GM12878 (cell line): ENCODE results near the gene SLC12A7. TPM values are rescaled to one million over a fixed set of nuclear protein-coding genes. Genes with fewer than 3 reads are reported as not detected.

Experiments used
- ATAC-seq: fragments of 200-7000 bp; cut with Tn5 transposase; 3 replicates; pipeline ENCODE4 v1.9.1; 2020; ENCODE audit warnings: mild to moderate bottlenecking, moderate library complexity
- BruUV-seq: library from RNA; stranded (reverse); fragments of 400-500 nt; replicated peaks from 2 replicates; lab custom pipeline; 2021; lab: Mats Ljungman, UMichigan
- CTCF ChIA-PET: fragments of 300-600 bp; sonication (Branson Sonifier 250); formaldehyde crosslinking; extraction: SDS; loops from one replicate; lab custom pipeline; 2021; ENCODE audit warnings: inconsistent platforms; lab: Yijun Ruan, JAX
- POLR2A ChIA-PET: fragments of 350-600 bp; formaldehyde crosslinking; extraction: SDS; loops from one replicate; lab custom pipeline; 2021; ENCODE audit warnings: inconsistent platforms; lab: Charles Lee
- RAD21 ChIA-PET: fragments of 300-600 bp; sonication (Branson Sonifier 250); formaldehyde crosslinking; loops from one replicate; lab custom pipeline; 2023; ENCODE audit warnings: antibody characterized with exemption; ENCODE audit not compliant: unreplicated experiment; lab: Charles Lee
- SMC1A ChIA-PET: fragments of 300-600 bp; sonication (Branson Sonifier 250); formaldehyde crosslinking; loops from one replicate; lab custom pipeline; 2023; ENCODE audit not compliant: unreplicated experiment, uncharacterized antibody; lab: Charles Lee
- DNase-seq: peaks from one replicate; pipeline ENCODE4 v3.0.0-alpha.2; 2011; ENCODE audit warnings: low read depth, low spot score
- FAIRE-seq: peaks from 3 replicates; lab custom pipeline; 2011; peaks lifted over from hg19 to GRCh38; lab: Jason Lieb, UNC
- H2AFZ ChIP-seq: 2 replicates; pipeline ENCODE4 v1.6.0; 2011; ENCODE audit warnings: low read depth, low read length, control low read depth; ENCODE audit not compliant: control insufficient read depth
- H3K27ac ChIP-seq: 2 replicates; pipeline ENCODE4 v1.5.1; 2011; ENCODE audit warnings: control low read depth; ENCODE audit not compliant: control insufficient read depth, insufficient read depth
- H3K27me3 ChIP-seq, 2 experiments: replicated peaks in 1 of 2; 2 replicates each; pipeline versions ENCODE4 v1.6.0 to v1.6.1; 2011; ENCODE audit warnings: low read length in 1 of 2; ENCODE audit not compliant: control insufficient read depth in 2 of 2, insufficient read depth in 2 of 2
- H3K36me3 ChIP-seq, 2 experiments: 2 replicates each; pipeline ENCODE4 v1.5.1; 2011; ENCODE audit warnings: low read length in 1 of 2; ENCODE audit not compliant: control insufficient read depth in 2 of 2, insufficient read depth in 2 of 2
- H3K4me1 ChIP-seq: 2 replicates; pipeline ENCODE4 v1.6.1; 2011; ENCODE audit warnings: mild to moderate bottlenecking, low read length, moderate library complexity, mixed read lengths; ENCODE audit not compliant: control insufficient read depth, insufficient read depth
- H3K4me2 ChIP-seq: 2 replicates; pipeline ENCODE4 v1.6.0; 2011; ENCODE audit warnings: control low read depth; ENCODE audit not compliant: control insufficient read depth, insufficient read depth
- H3K4me3 ChIP-seq: fragments of 200-600 bp; sonication (generic); 2 replicates; pipeline ENCODE4 v1.5.1; 2016
- H3K79me2 ChIP-seq: 2 replicates; pipeline ENCODE4 v1.6.0; 2011; ENCODE audit warnings: low read length; ENCODE audit not compliant: control insufficient read depth, insufficient read depth
- H3K9ac ChIP-seq: 2 replicates; pipeline ENCODE4 v1.8.0; 2011; ENCODE audit warnings: low read length, control low read depth, mixed read lengths; ENCODE audit not compliant: control insufficient read depth, insufficient read depth
- H3K9me3 ChIP-seq: replicated peaks from 3 replicates; pipeline ENCODE4 v1.5.1; 2011; ENCODE audit warnings: mild to moderate bottlenecking, low read length; ENCODE audit not compliant: control insufficient read depth, insufficient read depth
- H4K20me1 ChIP-seq: 2 replicates; pipeline ENCODE4 v1.6.0; 2011; ENCODE audit not compliant: control insufficient read depth, insufficient read depth
- BCL11A ChIP-seq: IDR thresholded peaks from 2 replicates; pipeline ENCODE4 v1.6.1; 2011; ENCODE audit warnings: low read depth, low read length
- BMI1 ChIP-seq: fragments of 450-650 bp; IDR thresholded peaks from 2 replicates; pipeline ENCODE4 v1.6.1; 2016; ENCODE audit warnings: mild to moderate bottlenecking, moderate library complexity, borderline replicate concordance
- EGR1 ChIP-seq, 2 experiments: IDR thresholded peaks; 1 replicate in 1 of 2; 2 replicates in 1 of 2; pipeline ENCODE4 v1.6.1; 2011 to 2012; ENCODE audit warnings: low read depth in 2 of 2, low read length in 2 of 2, borderline replicate concordance in 1 of 2, mild to moderate bottlenecking in 1 of 2, moderate library complexity in 1 of 2
- ETV6 ChIP-seq, 2 experiments: fragments of 450-650 bp in 1 of 2; IDR thresholded peaks in 1 of 2; conservative IDR thresholded peaks in 1 of 2; 2 replicates each; pipeline ENCODE4 v1.6.1; 2014; ENCODE audit warnings: antibody characterized with exemption in 1 of 2, borderline replicate concordance in 1 of 2, low read depth in 1 of 2, mild to moderate bottlenecking in 1 of 2, moderate library complexity in 1 of 2
- HDAC6 ChIP-seq: fragments of 200-600 bp; sonication (generic); IDR thresholded peaks from one replicate; pipeline ENCODE4 v1.8.0; 2017; ENCODE audit warnings: antibody characterized with exemption; ENCODE audit not compliant: unreplicated experiment
- JUND ChIP-seq: IDR thresholded peaks from 2 replicates; pipeline ENCODE4 v1.6.1; 2012; ENCODE audit warnings: low read depth, mild to moderate bottlenecking, low read length, improper control_type of control experiment, moderate library complexity
- MXI1 ChIP-seq: fragments of 150-350 bp; IDR thresholded peaks from 2 replicates; pipeline ENCODE4 v1.6.1; 2011; ENCODE audit warnings: low read depth, mild to moderate bottlenecking, inconsistent platforms, low read length, improper control_type of control experiment
- NFYA ChIP-seq: IDR thresholded peaks from 2 replicates; pipeline ENCODE4 v1.6.1; 2011; ENCODE audit warnings: low read depth, mild to moderate bottlenecking, low read length, improper control_type of control experiment, borderline replicate concordance
- PAX8 ChIP-seq: fragments of 450-650 bp; IDR thresholded peaks from 2 replicates; pipeline ENCODE4 v1.6.1; 2017; ENCODE audit warnings: mild to moderate bottlenecking, moderate library complexity
- RB1 ChIP-seq: fragments of 450-650 bp; formaldehyde crosslinking; IDR thresholded peaks from 2 replicates; pipeline ENCODE4 v1.6.1; 2017; ENCODE audit warnings: mild to moderate bottlenecking, borderline replicate concordance
- RUNX3 ChIP-seq: IDR thresholded peaks from 2 replicates; pipeline ENCODE4 v1.6.1; 2012; ENCODE audit warnings: low read length, inconsistent platforms
- ZNF274 ChIP-seq: IDR thresholded peaks from one replicate; pipeline ENCODE4 v1.8.0; 2011; ENCODE audit not compliant: insufficient read length, insufficient read depth
- WGBS: methylation state at CpG from one replicate; pipeline ENCODE4 v1.1.6; 2016; ENCODE audit warnings: low lambda C conversion rate; ENCODE audit not compliant: insufficient replicate concordance, insufficient coverage; ENCODE audit errors: missing lambda C conversion rate; 5-methylcytosine and 5-hydroxymethylcytosine counted together
- in situ Hi-C: fragments of 300-500 bp; cut with MboI; formaldehyde crosslinking; loops from 9 replicates; pipeline ENCODE4 v1.14.3; 2018; ENCODE audit warnings: mixed read lengths
- intact Hi-C: fragments of 100-400 bp; cut with micrococcal nuclease; formaldehyde crosslinking; loops from one replicate; pipeline ENCODE4 v1.14.2; 2022; ENCODE audit not compliant: unreplicated experiment
- polyA plus RNA-seq, 11 experiments: library from polyadenylated mRNA; depleted of rRNA in 4 of 11; unstranded in 6 of 11; stranded (reverse) in 5 of 11; fragments of >200 nt; fragmentation: Nextera tagmentation in 4 of 11; fragmentation: Illumina TruSeq in 1 of 11; extraction: Ambion mirVana in 4 of 11; extraction: Trizol in 1 of 11; gene quantifications; 1 replicate in 1 of 11; 2 replicates in 10 of 11; pipeline versions ENCODE4 v1.2.1 to v1.2.3, GENCODE V29; 2011 to 2016; ENCODE audit warnings: inconsistent platforms in 2 of 11, missing spikeins in 2 of 11, low read depth in 1 of 11
- total RNA-seq, 4 experiments: library from RNA; depleted of rRNA in 3 of 4; stranded (reverse); fragments of >200 nt in 3 of 4; fragmentation: Illumina TruSeq in 1 of 4; extraction: Trizol in 1 of 4; gene quantifications; 2 replicates each; pipeline versions ENCODE4 v1.2.1 to v1.2.3, GENCODE V29; 2013 to 2021
- TF ChIP-seq, protein P1 (sequence below): IDR thresholded peaks from 2 replicates; pipeline ENCODE4 v1.6.1; 2011; ENCODE audit warnings: low read depth, low read length, improper control_type of control experiment, borderline replicate concordance
- TF ChIP-seq, protein P2 (sequence below): fragments of 450-650 bp; IDR thresholded peaks from 2 replicates; pipeline ENCODE4 v1.6.1; 2016; ENCODE audit warnings: mild to moderate bottlenecking
- TF ChIP-seq, protein P3 (sequence below), 3 experiments: IDR thresholded peaks in 2 of 3; conservative IDR thresholded peaks in 1 of 3; 2 replicates each; pipeline ENCODE4 v1.5.1; 2011; ENCODE audit warnings: low read depth in 3 of 3, low read length in 3 of 3, mild to moderate bottlenecking in 3 of 3, control low read depth in 2 of 3, moderate library complexity in 2 of 3, inconsistent platforms in 1 of 3, mixed read lengths in 1 of 3; ENCODE audit not compliant: control insufficient read depth in 2 of 3, insufficient read depth in 1 of 3; ENCODE audit errors: extremely low read depth in 1 of 3

Gene SLC12A7
- total and polyA plus RNA-seq, 10 of the 15 experiments (the other 5 are each of a cell fraction or from before 2014, with no cell fraction given), result 0.10 to 10.0 (median 2.9) TPM

DNA sequence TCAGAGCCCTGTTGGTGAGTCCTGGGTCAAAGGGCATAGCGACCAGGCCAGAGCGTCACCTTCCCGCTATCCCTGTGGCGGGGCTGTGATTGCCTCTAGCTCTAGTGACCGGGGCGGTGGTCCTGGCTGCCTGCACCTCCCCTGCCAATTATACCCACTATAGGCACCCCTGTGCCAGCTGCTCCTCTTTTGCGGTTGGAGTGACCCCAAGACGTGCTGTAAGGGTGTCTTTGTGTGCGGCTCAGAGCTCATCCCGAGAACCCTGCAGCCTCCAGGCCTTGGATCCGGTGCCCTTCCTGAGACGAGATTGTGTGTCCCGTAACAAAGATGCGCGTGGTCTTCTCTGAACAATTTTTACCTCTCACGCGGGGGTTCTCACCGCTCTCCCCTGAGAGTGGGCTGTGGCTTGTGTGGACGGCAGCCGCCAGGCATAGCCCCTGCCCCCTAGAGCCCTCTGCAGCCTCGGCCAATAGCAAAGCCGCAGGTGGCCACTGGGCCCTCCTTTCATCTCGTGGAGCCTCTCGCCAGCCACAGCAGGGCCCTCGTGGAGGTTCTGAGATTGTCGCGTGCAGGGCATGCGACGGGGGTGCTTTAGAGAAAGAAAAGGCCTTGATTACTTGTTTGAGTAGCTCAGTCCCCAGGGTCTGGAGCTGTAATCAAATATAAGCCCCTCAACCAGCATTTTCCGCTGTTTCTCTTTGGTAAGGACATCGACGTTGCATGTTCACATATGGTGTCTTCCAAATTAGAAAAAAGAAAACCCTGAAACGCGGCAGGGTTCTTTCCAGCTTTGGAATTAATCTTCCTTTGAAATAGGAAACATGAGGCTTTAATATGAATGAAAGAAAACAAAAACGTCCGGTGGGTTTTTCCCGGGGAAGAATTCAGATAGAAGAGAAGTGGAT, 92.6 kb downstream of the SLC12A7 start:
- RAD21 ChIA-PET, result interaction anchor here (0.7 to 1.5 kb wide), 2 partner anchors 96 to 148 kb away, joined by 3 read pairs; no protein-coding TSS in a partner anchor
- H3K4me2 ChIP-seq, result no peak overlapping the region
- CTCF ChIA-PET, result no interaction called here
- TF ChIP-seq PAX8, result no peak
- no peak for TF ChIP-seq JUND
- no peak for TF ChIP-seq RB1
- TF ChIP-seq HDAC6, result no peak
- TF ChIP-seq, protein P1, sequence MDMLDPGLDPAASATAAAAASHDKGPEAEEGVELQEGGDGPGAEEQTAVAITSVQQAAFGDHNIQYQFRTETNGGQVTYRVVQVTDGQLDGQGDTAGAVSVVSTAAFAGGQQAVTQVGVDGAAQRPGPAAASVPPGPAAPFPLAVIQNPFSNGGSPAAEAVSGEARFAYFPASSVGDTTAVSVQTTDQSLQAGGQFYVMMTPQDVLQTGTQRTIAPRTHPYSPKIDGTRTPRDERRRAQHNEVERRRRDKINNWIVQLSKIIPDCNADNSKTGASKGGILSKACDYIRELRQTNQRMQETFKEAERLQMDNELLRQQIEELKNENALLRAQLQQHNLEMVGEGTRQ, result no peak
- TF ChIP-seq EGR1 (IDR thresholded peaks at IDR 0.05; ENCODE audit: borderline replicate concordance in 1 of 2, low read depth in 2 of 2, low read length in 2 of 2), result no peak
- no peak for TF ChIP-seq ZNF274
- TF ChIP-seq, protein P2, sequence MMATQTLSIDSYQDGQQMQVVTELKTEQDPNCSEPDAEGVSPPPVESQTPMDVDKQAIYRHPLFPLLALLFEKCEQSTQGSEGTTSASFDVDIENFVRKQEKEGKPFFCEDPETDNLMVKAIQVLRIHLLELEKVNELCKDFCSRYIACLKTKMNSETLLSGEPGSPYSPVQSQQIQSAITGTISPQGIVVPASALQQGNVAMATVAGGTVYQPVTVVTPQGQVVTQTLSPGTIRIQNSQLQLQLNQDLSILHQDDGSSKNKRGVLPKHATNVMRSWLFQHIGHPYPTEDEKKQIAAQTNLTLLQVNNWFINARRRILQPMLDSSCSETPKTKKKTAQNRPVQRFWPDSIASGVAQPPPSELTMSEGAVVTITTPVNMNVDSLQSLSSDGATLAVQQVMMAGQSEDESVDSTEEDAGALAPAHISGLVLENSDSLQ, result no peak
- TF ChIP-seq MXI1, result no peak
- no peak for TF ChIP-seq BMI1
- TF ChIP-seq, protein P3, sequence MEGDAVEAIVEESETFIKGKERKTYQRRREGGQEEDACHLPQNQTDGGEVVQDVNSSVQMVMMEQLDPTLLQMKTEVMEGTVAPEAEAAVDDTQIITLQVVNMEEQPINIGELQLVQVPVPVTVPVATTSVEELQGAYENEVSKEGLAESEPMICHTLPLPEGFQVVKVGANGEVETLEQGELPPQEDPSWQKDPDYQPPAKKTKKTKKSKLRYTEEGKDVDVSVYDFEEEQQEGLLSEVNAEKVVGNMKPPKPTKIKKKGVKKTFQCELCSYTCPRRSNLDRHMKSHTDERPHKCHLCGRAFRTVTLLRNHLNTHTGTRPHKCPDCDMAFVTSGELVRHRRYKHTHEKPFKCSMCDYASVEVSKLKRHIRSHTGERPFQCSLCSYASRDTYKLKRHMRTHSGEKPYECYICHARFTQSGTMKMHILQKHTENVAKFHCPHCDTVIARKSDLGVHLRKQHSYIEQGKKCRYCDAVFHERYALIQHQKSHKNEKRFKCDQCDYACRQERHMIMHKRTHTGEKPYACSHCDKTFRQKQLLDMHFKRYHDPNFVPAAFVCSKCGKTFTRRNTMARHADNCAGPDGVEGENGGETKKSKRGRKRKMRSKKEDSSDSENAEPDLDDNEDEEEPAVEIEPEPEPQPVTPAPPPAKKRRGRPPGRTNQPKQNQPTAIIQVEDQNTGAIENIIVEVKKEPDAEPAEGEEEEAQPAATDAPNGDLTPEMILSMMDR (IDR thresholded peaks at IDR 0.05 in 2 of 3, conservative IDR thresholded peaks at IDR 0.05 in 1 of 3; ENCODE audit: control insufficient read depth in 2 of 3, extremely low read depth in 1 of 3, insufficient read depth in 1 of 3, low read depth in 3 of 3, low read length in 3 of 3), result no peak
- no peak for TF ChIP-seq NFYA
- no peak for TF ChIP-seq BCL11A
- TF ChIP-seq RUNX3, result no peak
- no peak for TF ChIP-seq ETV6 (conservative IDR thresholded peaks at IDR 0.05 in 1 of 2, IDR thresholded peaks at IDR 0.05 in 1 of 2; ENCODE audit: borderline replicate concordance in 1 of 2, low read depth in 1 of 2)
- no peak for ATAC-seq
- H3K4me3 ChIP-seq, result no peak overlapping the region
- SMC1A ChIA-PET, result no interaction called here
- in situ Hi-C loops (no loop called here), intact Hi-C loops (loop anchor here (10.0 kb wide), 1 partner anchor 126 kb away; no protein-coding TSS in a partner anchor)
- H3K27ac ChIP-seq, result no peak overlapping the region
- no peak overlapping the region for H3K9ac ChIP-seq
- WGBS, result 59% methylated on average over 37 of the region's 37 CpGs
- POLR2A ChIA-PET, result interaction anchor here (0.7 kb wide), 1 partner anchor 457 kb away, joined by 4 read pairs; no protein-coding TSS in a partner anchor
- no peaks in the 10 kb centered on the region for H3K9me3 ChIP-seq
- FAIRE-seq, result no peak
- BruUV-seq, result no TSS peak
- H3K27me3 ChIP-seq, result no peaks in the 10 kb centered on the region; a peak in 2 of 4 replicates
- no peaks in the 10 kb centered on the region for H3K36me3 ChIP-seq
- no peak overlapping the region for H2AFZ ChIP-seq
- no peaks in the 10 kb centered on the region for H3K4me1 ChIP-seq
- DNase-seq, result no peak
- H4K20me1 ChIP-seq, result no peaks in the 10 kb centered on the region
- no peaks in the 10 kb centered on the region for H3K79me2 ChIP-seq
